LNCAP (cell line): Measurements from ENCODE around the gene PEA15.

ENCODE experiments used
- TF ChIP-seq, protein P1 (sequence below): fragments of 450-650 bp; IDR thresholded peaks from 2 replicates; pipeline ENCODE4 v1.5.1; 2017; ENCODE audit warnings: mild to moderate bottlenecking

The PEA15 gene

DNA sequence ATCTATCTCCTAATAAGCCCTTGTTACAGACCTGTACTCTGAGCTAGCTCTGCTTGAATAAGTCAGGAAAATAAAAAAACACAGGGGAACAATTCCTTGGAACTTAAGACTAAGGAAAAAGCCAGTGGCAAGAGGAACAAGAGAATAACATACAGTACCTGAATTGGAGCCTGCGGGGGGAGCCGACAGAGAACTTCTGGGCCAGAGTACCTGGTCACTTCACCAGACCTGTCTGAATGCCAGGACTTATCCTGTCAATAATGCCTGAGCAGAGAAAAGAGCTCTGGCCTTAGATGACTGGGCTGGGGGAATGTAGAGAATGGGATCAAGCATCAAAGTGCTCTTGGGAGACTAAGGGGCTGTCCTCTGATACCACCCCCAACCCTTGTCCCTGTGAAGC is 15.1 kb downstream of the PEA15 start:
- TF ChIP-seq, protein P1, sequence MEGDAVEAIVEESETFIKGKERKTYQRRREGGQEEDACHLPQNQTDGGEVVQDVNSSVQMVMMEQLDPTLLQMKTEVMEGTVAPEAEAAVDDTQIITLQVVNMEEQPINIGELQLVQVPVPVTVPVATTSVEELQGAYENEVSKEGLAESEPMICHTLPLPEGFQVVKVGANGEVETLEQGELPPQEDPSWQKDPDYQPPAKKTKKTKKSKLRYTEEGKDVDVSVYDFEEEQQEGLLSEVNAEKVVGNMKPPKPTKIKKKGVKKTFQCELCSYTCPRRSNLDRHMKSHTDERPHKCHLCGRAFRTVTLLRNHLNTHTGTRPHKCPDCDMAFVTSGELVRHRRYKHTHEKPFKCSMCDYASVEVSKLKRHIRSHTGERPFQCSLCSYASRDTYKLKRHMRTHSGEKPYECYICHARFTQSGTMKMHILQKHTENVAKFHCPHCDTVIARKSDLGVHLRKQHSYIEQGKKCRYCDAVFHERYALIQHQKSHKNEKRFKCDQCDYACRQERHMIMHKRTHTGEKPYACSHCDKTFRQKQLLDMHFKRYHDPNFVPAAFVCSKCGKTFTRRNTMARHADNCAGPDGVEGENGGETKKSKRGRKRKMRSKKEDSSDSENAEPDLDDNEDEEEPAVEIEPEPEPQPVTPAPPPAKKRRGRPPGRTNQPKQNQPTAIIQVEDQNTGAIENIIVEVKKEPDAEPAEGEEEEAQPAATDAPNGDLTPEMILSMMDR: no peak

- TF ChIP-seq, protein P1: no peak
Observed at GRCh38 chr1:160221089-160221488, 15.9 kb downstream of the PEA15 start.

DNA sequence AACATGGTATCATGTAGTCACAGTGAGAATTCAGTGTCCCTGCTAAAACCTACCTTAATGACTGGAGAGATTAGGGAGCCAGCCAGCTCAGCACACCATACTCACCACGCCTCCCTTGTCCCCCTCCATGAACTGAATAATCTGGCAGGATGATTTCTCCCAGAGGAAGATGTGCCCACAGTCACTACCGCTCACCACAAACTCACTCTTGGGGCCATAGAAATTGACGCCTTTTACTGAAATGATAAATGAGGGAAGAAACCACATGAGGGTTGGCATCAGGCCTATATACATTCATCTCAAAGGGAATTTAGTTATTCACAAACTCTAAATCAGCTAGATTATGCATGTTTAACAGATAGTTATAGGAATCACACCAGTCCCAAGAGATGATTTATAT is 17.4 kb downstream of the PEA15 start:
- TF ChIP-seq, protein P1: no peak

- TF ChIP-seq, protein P1: no peak
Observed at GRCh38 chr1:160224606-160225005, 19.4 kb downstream of the PEA15 start.

GRCh38 chr1:160225345-160225744 is 20.2 kb downstream of the PEA15 start:
- TF ChIP-seq, protein P1: no peak

- TF ChIP-seq, protein P1: no peak
Observed at GRCh38 chr1:160226623-160227022, 21.4 kb downstream of the PEA15 start.

DNA sequence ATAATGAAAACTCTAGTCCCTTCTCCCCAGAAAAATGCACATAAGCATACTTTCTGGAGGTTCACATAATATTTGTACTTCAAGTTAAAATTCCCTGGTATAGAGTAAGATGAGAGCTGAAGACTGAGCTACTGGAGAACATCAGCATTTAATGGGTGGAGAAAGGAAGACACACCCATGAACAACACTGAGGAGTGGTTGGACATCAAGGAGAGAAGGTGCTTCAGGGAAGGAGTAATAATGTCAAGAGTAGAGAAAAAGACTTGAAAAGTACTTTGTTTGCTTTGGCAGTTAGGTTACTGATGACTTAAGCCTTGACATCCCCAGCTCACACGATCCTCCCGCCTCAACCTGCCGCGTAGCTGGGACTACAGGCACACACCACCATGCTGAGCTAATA is 21.9 kb downstream of the PEA15 start:
- TF ChIP-seq, protein P1: no peak

GRCh38 chr1:160227561-160227960 is 22.4 kb downstream of the PEA15 start:
- TF ChIP-seq, protein P1: no peak
